Liver (tissue), 9 donors: ENCODE data around the gene ADAM21. TPM values are rescaled to one million over a fixed set of nuclear protein-coding genes. Genes with fewer than 3 reads are reported as not detected.
A peak's percentile ranks its signal among the peaks of the same experiment; 100 is the strongest.

Experiments
- DNase-seq: peaks from one replicate; pipeline ENCODE4 v3.0.0-alpha.2; 2017; ENCODE audit warnings: low spot score
- H3K27ac ChIP-seq, 2 donors: one replicate each; pipeline ENCODE4 v1.7.0; 2013; ENCODE audit warnings: inconsistent platforms in 2 of 2, low read length in 2 of 2, control low read depth in 1 of 2, low read depth in 1 of 2, mild to moderate bottlenecking in 1 of 2
- H3K27me3 ChIP-seq, 4 donors: one replicate each; pipeline versions ENCODE4 v1.6.1 to v1.7.0; 2013; ENCODE audit warnings: low read length in 3 of 4, inconsistent platforms in 1 of 4, mild to moderate bottlenecking in 1 of 4, moderate library complexity in 1 of 4; ENCODE audit not compliant: control insufficient read depth in 4 of 4, insufficient read depth in 4 of 4
- H3K36me3 ChIP-seq, 4 donors: one replicate each; pipeline versions ENCODE4 v1.6.1 to v1.7.0; 2013; ENCODE audit warnings: low read length in 3 of 4, mild to moderate bottlenecking in 3 of 4, low read depth in 1 of 4, moderate library complexity in 1 of 4; ENCODE audit not compliant: control insufficient read depth in 4 of 4, insufficient read depth in 3 of 4
- H3K4me1 ChIP-seq, 4 donors: one replicate each; pipeline versions ENCODE4 v1.6.1 to v1.7.0; 2013; ENCODE audit warnings: low read length in 3 of 4, mild to moderate bottlenecking in 3 of 4, moderate library complexity in 1 of 4; ENCODE audit not compliant: control insufficient read depth in 4 of 4, insufficient read depth in 4 of 4
- H3K4me3 ChIP-seq, 3 donors: one replicate each; pipeline versions ENCODE4 v1.6.1 to v1.7.0; 2013; ENCODE audit warnings: low read length in 3 of 3, control low read depth in 1 of 3, low read depth in 1 of 3, mild to moderate bottlenecking in 1 of 3
- H3K9ac ChIP-seq, 2 donors: one replicate each; pipeline ENCODE4 v1.7.0; 2013; ENCODE audit warnings: low read length in 2 of 2, mild to moderate bottlenecking in 2 of 2, moderate library complexity in 2 of 2, control low read depth in 1 of 2, low read depth in 1 of 2
- H3K9me3 ChIP-seq, 4 donors: one replicate each; pipeline versions ENCODE4 v1.6.1 to v1.7.0; 2013; ENCODE audit warnings: low read length in 3 of 4; ENCODE audit not compliant: control insufficient read depth in 4 of 4
- EGR1 ChIP-seq, 2 donors: IDR thresholded peaks; 2 replicates each; pipeline ENCODE4 v1.6.1; 2016 to 2018; ENCODE audit warnings: antibody characterized with exemption in 2 of 2, low read depth in 2 of 2
- FOXA1 ChIP-seq: IDR thresholded peaks from 2 replicates; pipeline ENCODE4 v1.6.1; 2016; ENCODE audit warnings: antibody characterized with exemption
- FOXA2 ChIP-seq: IDR thresholded peaks from 2 replicates; pipeline ENCODE4 v1.6.1; 2016; ENCODE audit warnings: antibody characterized with exemption
- GABPA ChIP-seq, 2 donors: IDR thresholded peaks in 1 of 2; conservative IDR thresholded peaks in 1 of 2; 2 replicates each; pipeline ENCODE4 v1.6.1; 2016; ENCODE audit warnings: antibody characterized with exemption in 2 of 2, mild to moderate bottlenecking in 1 of 2, moderate library complexity in 1 of 2
- HNF4A ChIP-seq, 2 donors: conservative IDR thresholded peaks; 2 replicates each; pipeline ENCODE4 v1.6.1; 2016; ENCODE audit warnings: antibody characterized with exemption in 2 of 2, mild to moderate bottlenecking in 2 of 2
- HNF4G ChIP-seq: IDR thresholded peaks from 2 replicates; pipeline ENCODE4 v1.6.1; 2016; ENCODE audit warnings: antibody characterized with exemption
- JUND ChIP-seq, 2 donors: IDR thresholded peaks; 2 replicates each; pipeline ENCODE4 v1.6.1; 2016; ENCODE audit warnings: antibody characterized with exemption in 2 of 2
- MAX ChIP-seq: IDR thresholded peaks from 2 replicates; pipeline ENCODE4 v1.6.1; 2016; ENCODE audit warnings: antibody characterized with exemption
- NR2F2 ChIP-seq: IDR thresholded peaks from 2 replicates; pipeline ENCODE4 v1.6.1; 2016; ENCODE audit warnings: antibody characterized with exemption
- RAD21 ChIP-seq, 2 donors: IDR thresholded peaks; 2 replicates each; pipeline ENCODE4 v1.6.1; 2016; ENCODE audit warnings: antibody characterized with exemption in 2 of 2, mild to moderate bottlenecking in 2 of 2
- REST ChIP-seq: IDR thresholded peaks from 2 replicates; pipeline ENCODE4 v1.6.1; 2016; ENCODE audit warnings: antibody characterized with exemption, mild to moderate bottlenecking
- RXRA ChIP-seq, 2 donors: IDR thresholded peaks; 2 replicates each; pipeline ENCODE4 v1.6.1; 2017 to 2018; ENCODE audit warnings: antibody characterized with exemption in 2 of 2, mild to moderate bottlenecking in 1 of 2
- SP1 ChIP-seq: IDR thresholded peaks from 2 replicates; pipeline ENCODE4 v1.6.1; 2018; ENCODE audit warnings: antibody characterized with exemption, mild to moderate bottlenecking
- TAF1 ChIP-seq: conservative IDR thresholded peaks from 2 replicates; pipeline ENCODE4 v1.6.1; 2016; ENCODE audit warnings: antibody characterized with exemption, mild to moderate bottlenecking
- YY1 ChIP-seq: IDR thresholded peaks from 2 replicates; pipeline ENCODE4 v1.6.1; 2016; ENCODE audit warnings: antibody characterized with exemption, mild to moderate bottlenecking
- WGBS: extraction: QIAGEN DNeasy Blood & Tissue Kit; methylation state at CpG from one replicate; pipeline ENCODE4 v1.1.7; 2013; 5-methylcytosine and 5-hydroxymethylcytosine counted together
- polyA plus RNA-seq, 2 donors: library from polyadenylated mRNA; stranded (reverse) in 1 of 2; unstranded in 1 of 2; fragments of 200-250 nt in 1 of 2; fragments of >200 nt in 1 of 2; fragmentation: Nextera tagmentation in 1 of 2; extraction: Ambion mirVana in 1 of 2; gene quantifications; one replicate each; pipeline versions ENCODE4 v1.2.1 to v1.2.3, GENCODE V29; 2013 to 2015
- total RNA-seq, 2 donors: library from RNA; depleted of rRNA; stranded (reverse); fragments of >200 nt; gene quantifications; one replicate each; pipeline ENCODE4 v1.2.3, GENCODE V29; 2014
- TF ChIP-seq, protein P1 (sequence below): fragments of 150-350 bp; IDR thresholded peaks from 2 replicates; pipeline ENCODE4 v1.5.1; 2017; ENCODE audit warnings: improper control_type of control experiment, low read depth, low read length; ENCODE audit not compliant: missing input control
- TF ChIP-seq, protein P2 (sequence below): IDR thresholded peaks from 2 replicates; pipeline ENCODE4 v1.6.1; 2016; ENCODE audit warnings: antibody characterized with exemption
- TF ChIP-seq, protein P3 (sequence below): IDR thresholded peaks from 2 replicates; pipeline ENCODE4 v1.6.1; 2016; ENCODE audit warnings: antibody characterized with exemption
- donor health status: healthy.
- donor health status: healthy.
- donor health status: healthy.
- donor health status: healthy.
- donor health status: healthy.

The ADAM21 gene
- total and polyA plus RNA-seq, 4 donors, result 0.02 to 0.17 TPM; not detected in 2

GRCh38 chr14:70448633-70449340, 3.2 kb upstream of the ADAM21 start:
- Histone ChIP-seq H3K9ac (no peak overlapping the region), H3K27me3 (no peaks in the 10 kb centered on the region), H3K4me1 (peaks cover 0 to 2% (median 0%) of the 10 kb centered on the region in 4 donors), H3K4me3 (no peak overlapping the region), H3K27ac (peak overlapping the region in 1 of 2 donors; percentile 49), H3K9me3 (peaks cover 0 to 2% (median under 1%) of the 10 kb centered on the region in 4 donors), H3K36me3 (no peaks in the 10 kb centered on the region)
- peak; percentile 82 to 87 for TF ChIP-seq JUND (IDR thresholded peaks at IDR 0.05)
- TF ChIP-seq HNF4G, result peak; percentile 60
- peak; percentile 69 for TF ChIP-seq YY1
- TF ChIP-seq SP1, result peak; percentile 87
- TF ChIP-seq, protein P1, sequence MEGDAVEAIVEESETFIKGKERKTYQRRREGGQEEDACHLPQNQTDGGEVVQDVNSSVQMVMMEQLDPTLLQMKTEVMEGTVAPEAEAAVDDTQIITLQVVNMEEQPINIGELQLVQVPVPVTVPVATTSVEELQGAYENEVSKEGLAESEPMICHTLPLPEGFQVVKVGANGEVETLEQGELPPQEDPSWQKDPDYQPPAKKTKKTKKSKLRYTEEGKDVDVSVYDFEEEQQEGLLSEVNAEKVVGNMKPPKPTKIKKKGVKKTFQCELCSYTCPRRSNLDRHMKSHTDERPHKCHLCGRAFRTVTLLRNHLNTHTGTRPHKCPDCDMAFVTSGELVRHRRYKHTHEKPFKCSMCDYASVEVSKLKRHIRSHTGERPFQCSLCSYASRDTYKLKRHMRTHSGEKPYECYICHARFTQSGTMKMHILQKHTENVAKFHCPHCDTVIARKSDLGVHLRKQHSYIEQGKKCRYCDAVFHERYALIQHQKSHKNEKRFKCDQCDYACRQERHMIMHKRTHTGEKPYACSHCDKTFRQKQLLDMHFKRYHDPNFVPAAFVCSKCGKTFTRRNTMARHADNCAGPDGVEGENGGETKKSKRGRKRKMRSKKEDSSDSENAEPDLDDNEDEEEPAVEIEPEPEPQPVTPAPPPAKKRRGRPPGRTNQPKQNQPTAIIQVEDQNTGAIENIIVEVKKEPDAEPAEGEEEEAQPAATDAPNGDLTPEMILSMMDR, result no peak
- TF ChIP-seq FOXA2, result peak; percentile 83
- TF ChIP-seq RXRA (IDR thresholded peaks at IDR 0.05), result peak; percentile 92 to 94
- no peak for TF ChIP-seq TAF1
- TF ChIP-seq HNF4A (conservative IDR thresholded peaks at IDR 0.05), result peak; percentile 91 to 94
- peak; percentile 79 for TF ChIP-seq REST
- TF ChIP-seq FOXA1, result peak; percentile 40
- TF ChIP-seq, protein P2, sequence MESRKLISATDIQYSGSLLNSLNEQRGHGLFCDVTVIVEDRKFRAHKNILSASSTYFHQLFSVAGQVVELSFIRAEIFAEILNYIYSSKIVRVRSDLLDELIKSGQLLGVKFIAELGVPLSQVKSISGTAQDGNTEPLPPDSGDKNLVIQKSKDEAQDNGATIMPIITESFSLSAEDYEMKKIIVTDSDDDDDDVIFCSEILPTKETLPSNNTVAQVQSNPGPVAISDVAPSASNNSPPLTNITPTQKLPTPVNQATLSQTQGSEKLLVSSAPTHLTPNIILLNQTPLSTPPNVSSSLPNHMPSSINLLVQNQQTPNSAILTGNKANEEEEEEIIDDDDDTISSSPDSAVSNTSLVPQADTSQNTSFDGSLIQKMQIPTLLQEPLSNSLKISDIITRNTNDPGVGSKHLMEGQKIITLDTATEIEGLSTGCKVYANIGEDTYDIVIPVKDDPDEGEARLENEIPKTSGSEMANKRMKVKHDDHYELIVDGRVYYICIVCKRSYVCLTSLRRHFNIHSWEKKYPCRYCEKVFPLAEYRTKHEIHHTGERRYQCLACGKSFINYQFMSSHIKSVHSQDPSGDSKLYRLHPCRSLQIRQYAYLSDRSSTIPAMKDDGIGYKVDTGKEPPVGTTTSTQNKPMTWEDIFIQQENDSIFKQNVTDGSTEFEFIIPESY, result peak; percentile 91
- TF ChIP-seq GABPA (IDR thresholded peaks at IDR 0.05 in 1 of 2, conservative IDR thresholded peaks at IDR 0.05 in 1 of 2), result peak in 1 of 2 donors; percentile 62
- TF ChIP-seq EGR1 (IDR thresholded peaks at IDR 0.05; ENCODE audit: low read depth in 2 of 2), result peak; percentile 54 to 84
- peak; percentile 84 for TF ChIP-seq MAX
- TF ChIP-seq RAD21 (IDR thresholded peaks at IDR 0.05), result peak; percentile 56 to 59
- peak; percentile 81 for TF ChIP-seq NR2F2
- TF ChIP-seq, protein P3, sequence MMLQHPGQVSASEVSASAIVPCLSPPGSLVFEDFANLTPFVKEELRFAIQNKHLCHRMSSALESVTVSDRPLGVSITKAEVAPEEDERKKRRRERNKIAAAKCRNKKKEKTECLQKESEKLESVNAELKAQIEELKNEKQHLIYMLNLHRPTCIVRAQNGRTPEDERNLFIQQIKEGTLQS, result peak; percentile 83
- 32% methylated on average over 4 of the region's 4 CpGs for WGBS
- DNase-seq, result no peak
